Activated T-helper 1 cell treated with anti-CD3 and anti-CD28 coated beads, Interleukin-12 subunit alpha, Interleukin-12 subunit beta, Interleukin-2, Interleukin-4 antibody, amounts not matched to agents 30 ng/mL and 10 ng/mL and 1 ng/mL, durations not matched to agents 14 hours and 24 hours and 36 hours (primary cell): ENCODE data around the gene SAMD4A. TPM values are rescaled to one million over a fixed set of nuclear protein-coding genes. Genes with fewer than 3 reads are reported as not detected.

Experiments
- DNase-seq: peaks from one replicate; pipeline ENCODE4 v3.0.0; 2021; ENCODE audit warnings: low spot score
- H3K27ac Mint-ChIP-seq: one replicate; pipeline ENCODE4 v1.8.0; 2021; ENCODE audit warnings: mild to moderate bottlenecking, mixed read lengths
- H3K27me3 Mint-ChIP-seq: one replicate; pipeline ENCODE4 v1.8.0; 2022; ENCODE audit warnings: mild to moderate bottlenecking, moderate library complexity, mixed read lengths; ENCODE audit not compliant: insufficient read depth
- H3K36me3 Mint-ChIP-seq: one replicate; pipeline ENCODE4 v1.8.0; 2021; ENCODE audit warnings: low read depth, mixed read lengths
- H3K4me1 Mint-ChIP-seq: one replicate; pipeline ENCODE4 v1.8.0; 2021; ENCODE audit warnings: low read depth, mixed read lengths
- H3K4me3 Mint-ChIP-seq: one replicate; pipeline ENCODE4 v1.8.0; 2021; ENCODE audit warnings: mild to moderate bottlenecking, moderate library complexity, mixed read lengths
- H3K9me3 Mint-ChIP-seq: one replicate; pipeline ENCODE4 v1.8.0; 2021; ENCODE audit warnings: mixed read lengths
- intact Hi-C: fragments of 100-400 bp; cut with micrococcal nuclease; formaldehyde crosslinking; loops from one replicate; pipeline ENCODE4 v1.15.1; 2024
- total RNA-seq: library from RNA; stranded (reverse); gene quantifications from 2 replicates; pipeline ENCODE4 v1.2.3, GENCODE V29; 2022

The SAMD4A gene
- total RNA-seq, 1 donor from 2014 or later: 1.8 TPM

- no peak overlapping the region for H3K4me3 Mint-ChIP-seq
- no peak overlapping the region for H3K27ac Mint-ChIP-seq
- H3K9me3 Mint-ChIP-seq: no peaks in the 10 kb centered on the region
- DNase-seq: peak; percentile 48
- H3K36me3 Mint-ChIP-seq: no peaks in the 10 kb centered on the region
- intact Hi-C loops: loop anchor here (1.0 kb wide), 2 partner anchors 31 to 241 kb away; no protein-coding TSS in a partner anchor
- peaks cover 10% of the 10 kb centered on the region for H3K27me3 Mint-ChIP-seq
- no peaks in the 10 kb centered on the region for H3K4me1 Mint-ChIP-seq
Measured at GRCh38 chr14:54805445-54806322, 238.8 kb downstream of the SAMD4A start.

GRCh38 chr14:54806616-54807015 is 239.7 kb downstream of the SAMD4A start:
- H3K27me3 Mint-ChIP-seq: peaks cover 5% of the 10 kb centered on the region

GRCh38 chr14:54807428-54807827 is 240.5 kb downstream of the SAMD4A start:
- Mint-ChIP-seq H3K9me3 (no peaks in the 10 kb centered on the region), H3K27ac (no peak overlapping the region), H3K27me3 (peaks cover 5% of the 10 kb centered on the region), H3K4me3 (no peak overlapping the region), H3K4me1 (no peaks in the 10 kb centered on the region), H3K36me3 (no peaks in the 10 kb centered on the region)
- DNase-seq: no peak
- intact Hi-C loops: no loop called here

More at GRCh38 chr14:54806616-54807015, 239.7 kb downstream of the SAMD4A start:
- Mint-ChIP-seq H3K4me1 (no peaks in the 10 kb centered on the region), H3K4me3 (no peak overlapping the region), H3K9me3 (no peaks in the 10 kb centered on the region), H3K36me3 (no peaks in the 10 kb centered on the region), H3K27ac (no peak overlapping the region)
- no peak for DNase-seq
- intact Hi-C loops: loop anchor here (1.0 kb wide), 1 partner anchor 32 kb away; no protein-coding TSS in a partner anchor

- no peak overlapping the region for H3K4me3 Mint-ChIP-seq
- peaks cover 5% of the 10 kb centered on the region for H3K27me3 Mint-ChIP-seq
- H3K36me3 Mint-ChIP-seq: no peaks in the 10 kb centered on the region
- H3K9me3 Mint-ChIP-seq: no peaks in the 10 kb centered on the region
- H3K4me1 Mint-ChIP-seq: no peaks in the 10 kb centered on the region
- DNase-seq: no peak
- intact Hi-C loops: no loop called here
- H3K27ac Mint-ChIP-seq: no peak overlapping the region
Measured at GRCh38 chr14:54807881-54808280, 241.0 kb downstream of the SAMD4A start.

GRCh38 chr14:54808326-54809161 is 241.6 kb downstream of the SAMD4A start:
- Mint-ChIP-seq H3K4me3 (no peak overlapping the region), H3K27ac (no peak overlapping the region), H3K36me3 (no peaks in the 10 kb centered on the region), H3K4me1 (no peaks in the 10 kb centered on the region), H3K27me3 (peaks cover 5% of the 10 kb centered on the region), H3K9me3 (no peaks in the 10 kb centered on the region)
- DNase-seq: no peak
- intact Hi-C loops: no loop called here

GRCh38 chr14:54809767-54810166 is 242.8 kb downstream of the SAMD4A start:
- no peak overlapping the region for H3K27ac Mint-ChIP-seq
- no peak overlapping the region for H3K4me3 Mint-ChIP-seq
- H3K4me1 Mint-ChIP-seq: no peaks in the 10 kb centered on the region
- peaks cover 5% of the 10 kb centered on the region for H3K27me3 Mint-ChIP-seq
- no peaks in the 10 kb centered on the region for H3K9me3 Mint-ChIP-seq
- no peak for DNase-seq
- no peaks in the 10 kb centered on the region for H3K36me3 Mint-ChIP-seq
- intact Hi-C loops: no loop called here

- H3K4me1 Mint-ChIP-seq: no peaks in the 10 kb centered on the region
- H3K27ac Mint-ChIP-seq: no peak overlapping the region
- no peak for DNase-seq
- no peaks in the 10 kb centered on the region for H3K9me3 Mint-ChIP-seq
- intact Hi-C loops: no loop called here
- H3K27me3 Mint-ChIP-seq: no peaks in the 10 kb centered on the region
- no peaks in the 10 kb centered on the region for H3K36me3 Mint-ChIP-seq
- no peak overlapping the region for H3K4me3 Mint-ChIP-seq
Measured at GRCh38 chr14:54812617-54813016, 245.7 kb downstream of the SAMD4A start.

GRCh38 chr14:54813081-54813480 is 246.2 kb downstream of the SAMD4A start:
- intact Hi-C loops: no loop called here
- DNase-seq: no peak
- H3K36me3 Mint-ChIP-seq: no peaks in the 10 kb centered on the region
- no peaks in the 10 kb centered on the region for H3K9me3 Mint-ChIP-seq
- H3K27me3 Mint-ChIP-seq: no peaks in the 10 kb centered on the region
- H3K4me3 Mint-ChIP-seq: no peak overlapping the region
- no peaks in the 10 kb centered on the region for H3K4me1 Mint-ChIP-seq
- no peak overlapping the region for H3K27ac Mint-ChIP-seq

GRCh38 chr14:54814076-54814475 is 247.1 kb downstream of the SAMD4A start:
- no peak overlapping the region for H3K27ac Mint-ChIP-seq
- H3K4me1 Mint-ChIP-seq: no peaks in the 10 kb centered on the region
- H3K4me3 Mint-ChIP-seq: no peak overlapping the region
- H3K27me3 Mint-ChIP-seq: no peaks in the 10 kb centered on the region
- no peaks in the 10 kb centered on the region for H3K9me3 Mint-ChIP-seq
- no peaks in the 10 kb centered on the region for H3K36me3 Mint-ChIP-seq
- intact Hi-C loops: no loop called here
- DNase-seq: no peak

- Mint-ChIP-seq H3K4me1 (no peaks in the 10 kb centered on the region), H3K9me3 (no peaks in the 10 kb centered on the region), H3K27me3 (peaks cover 3% of the 10 kb centered on the region), H3K27ac (no peak overlapping the region), H3K36me3 (no peaks in the 10 kb centered on the region), H3K4me3 (no peak overlapping the region)
- intact Hi-C loops: no loop called here
- no peak for DNase-seq
Measured at GRCh38 chr14:54815016-54815415, 248.1 kb downstream of the SAMD4A start.

GRCh38 chr14:54815515-54815914 is 248.6 kb downstream of the SAMD4A start:
- no peak for DNase-seq
- Mint-ChIP-seq H3K4me3 (no peak overlapping the region), H3K27me3 (peaks cover 3% of the 10 kb centered on the region), H3K9me3 (no peaks in the 10 kb centered on the region), H3K4me1 (no peaks in the 10 kb centered on the region), H3K36me3 (no peaks in the 10 kb centered on the region), H3K27ac (no peak overlapping the region)
- intact Hi-C loops: no loop called here

GRCh38 chr14:54816450-54816849 is 249.5 kb downstream of the SAMD4A start:
- Mint-ChIP-seq H3K36me3 (no peaks in the 10 kb centered on the region), H3K4me3 (no peak overlapping the region), H3K4me1 (no peaks in the 10 kb centered on the region), H3K9me3 (no peaks in the 10 kb centered on the region), H3K27ac (no peak overlapping the region), H3K27me3 (peaks cover 3% of the 10 kb centered on the region)
- intact Hi-C loops: no loop called here
- no peak for DNase-seq

- Mint-ChIP-seq H3K9me3 (no peaks in the 10 kb centered on the region), H3K36me3 (no peaks in the 10 kb centered on the region), H3K27ac (no peak overlapping the region), H3K4me1 (no peaks in the 10 kb centered on the region), H3K4me3 (no peak overlapping the region), H3K27me3 (peaks cover 3% of the 10 kb centered on the region)
- intact Hi-C loops: no loop called here
- DNase-seq: no peak
Measured at GRCh38 chr14:54817506-54817905, 250.6 kb downstream of the SAMD4A start.
